Smooth muscle cell (in vitro differentiated cells): ENCODE measurements around the gene RAPGEF3. TPM values are rescaled to one million over a fixed set of nuclear protein-coding genes. Genes with fewer than 3 reads are reported as not detected.

Experiments used
- DNase-seq: peaks from one replicate; lab custom pipeline; 2025; ENCODE audit not compliant: unreplicated experiment; lab: John Stamatoyannopoulos, UW
- H2AFZ ChIP-seq: fragments of 200-600 bp; sonication (generic); 2 replicates; pipeline ENCODE4 v1.6.0; 2016; ENCODE audit warnings: antibody characterized with exemption, low read depth, mild to moderate bottlenecking
- H3F3A ChIP-seq: fragments of 200-600 bp; sonication (generic); 2 replicates; pipeline ENCODE4 v1.6.0; 2017; ENCODE audit warnings: antibody characterized with exemption, low read depth
- H3K27ac ChIP-seq: fragments of 200-600 bp; sonication (generic); 2 replicates; pipeline ENCODE4 v1.5.1; 2016; ENCODE audit warnings: low read depth, mild to moderate bottlenecking
- H3K27me3 ChIP-seq: fragments of 200-600 bp; sonication (generic); 2 replicates; pipeline ENCODE4 v1.6.1; 2016; ENCODE audit warnings: low read depth, mild to moderate bottlenecking
- H3K36me3 ChIP-seq: fragments of 200-600 bp; sonication (generic); 2 replicates; pipeline ENCODE4 v1.5.1; 2016; ENCODE audit warnings: low read depth
- H3K4me1 ChIP-seq: fragments of 200-600 bp; sonication (generic); 2 replicates; pipeline ENCODE4 v1.5.1; 2016; ENCODE audit warnings: low read depth
- H3K4me2 ChIP-seq: fragments of 200-600 bp; sonication (generic); 2 replicates; pipeline ENCODE4 v1.6.0; 2016; ENCODE audit warnings: mild to moderate bottlenecking
- H3K4me3 ChIP-seq: fragments of 200-600 bp; sonication (generic); 2 replicates; pipeline ENCODE4 v1.5.1; 2016; ENCODE audit warnings: mild to moderate bottlenecking
- H3K79me2 ChIP-seq: fragments of 200-600 bp; sonication (generic); 2 replicates; pipeline ENCODE4 v1.6.0; 2016; ENCODE audit warnings: low read depth, mild to moderate bottlenecking
- H3K9ac ChIP-seq: fragments of 200-600 bp; sonication (generic); 2 replicates; pipeline ENCODE4 v1.6.0; 2016; ENCODE audit warnings: low read depth
- H3K9me3 ChIP-seq: fragments of 200-600 bp; sonication (generic); replicated peaks from 2 replicates; pipeline ENCODE4 v1.5.1; 2016; ENCODE audit warnings: low read depth
- H4K20me1 ChIP-seq: fragments of 200-600 bp; sonication (generic); 2 replicates; pipeline ENCODE4 v1.6.0; 2016; ENCODE audit warnings: low read depth
- CTCF ChIP-seq: fragments of 200-600 bp; sonication (generic); IDR thresholded peaks from 2 replicates; pipeline ENCODE4 v1.5.1; 2017; ENCODE audit warnings: borderline replicate concordance, mild to moderate bottlenecking, antibody characterized with exemption; ENCODE audit not compliant: insufficient read depth, poor library complexity, severe bottlenecking
- WGBS: methylation state at CpG from one replicate; pipeline ENCODE4 v1.1.7; 2016; ENCODE audit warnings: low lambda C conversion rate; 5-methylcytosine and 5-hydroxymethylcytosine counted together
- polyA plus RNA-seq: library from polyadenylated mRNA; unstranded; fragments of >200 nt; fragmentation: Nextera tagmentation; extraction: Ambion mirVana; gene quantifications from 2 replicates; pipeline ENCODE4 v1.2.1, GENCODE V29; 2016
- total RNA-seq: library from RNA; depleted of rRNA; stranded (reverse); fragments of >200 nt; gene quantifications from 2 replicates; pipeline ENCODE4 v1.2.3, GENCODE V29; 2014

Gene RAPGEF3
- total and polyA plus RNA-seq, 2 experiments from 2014 or later, result 1.9 to 5.6 TPM

DNA sequence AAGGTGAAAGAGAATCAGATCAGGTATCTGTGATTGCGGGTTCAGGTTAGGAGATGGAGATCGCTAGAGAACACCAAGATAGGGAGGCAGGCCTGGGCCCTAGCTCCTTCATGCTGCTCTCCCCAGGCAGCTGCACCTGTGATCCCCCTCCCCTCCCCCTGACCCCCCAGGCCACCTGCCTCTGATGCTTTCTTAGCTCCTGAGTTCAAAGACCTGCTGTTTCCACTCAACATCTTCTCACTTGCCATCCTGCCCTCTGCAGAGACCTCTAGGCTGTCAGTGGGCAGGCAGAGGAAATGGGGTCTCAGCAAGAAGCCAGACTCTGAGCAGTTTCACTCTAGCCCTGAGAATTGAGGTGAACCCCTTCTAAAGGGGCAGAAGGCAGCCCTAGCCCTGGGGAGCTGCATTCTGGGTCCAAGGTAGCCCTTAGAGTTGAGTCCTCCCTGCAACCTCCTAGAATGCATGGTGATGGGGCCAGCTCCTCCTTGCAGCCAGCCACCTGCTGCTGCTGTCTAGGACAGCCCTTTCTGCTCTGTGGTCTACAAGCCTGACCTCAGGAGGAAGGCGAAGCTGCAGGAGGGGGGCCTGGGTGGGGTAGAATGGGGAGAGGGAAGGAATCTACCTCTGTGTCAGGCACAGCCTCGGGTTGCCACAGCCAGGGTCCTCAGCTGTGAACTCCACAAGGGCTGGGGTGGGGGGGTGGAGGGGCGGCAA lies 8.0 kb upstream of the RAPGEF3 start:
- no peaks in the 10 kb centered on the region for H3K79me2 ChIP-seq
- H4K20me1 ChIP-seq, result no peaks in the 10 kb centered on the region
- H3K27ac ChIP-seq, result no peak overlapping the region
- H3K36me3 ChIP-seq, result no peaks in the 10 kb centered on the region
- DNase-seq, result no peak
- 74% methylated on average over 5 of the region's 5 CpGs for WGBS
- H3K4me3 ChIP-seq, result no peak overlapping the region
- no peak overlapping the region for H3K4me2 ChIP-seq
- H3K27me3 ChIP-seq, result no peaks in the 10 kb centered on the region
- peaks cover 4% of the 10 kb centered on the region for H3K4me1 ChIP-seq
- no peak overlapping the region for H2AFZ ChIP-seq
- H3K9ac ChIP-seq, result no peak overlapping the region
- no peak for TF ChIP-seq CTCF
- no peaks in the 10 kb centered on the region for H3K9me3 ChIP-seq
- H3F3A ChIP-seq, result no peaks in the 10 kb centered on the region

GRCh38 chr12:47763481-47764346 lies 5.0 kb upstream of the RAPGEF3 start:
- Histone ChIP-seq H3K4me3 (no peak overlapping the region), H3K27me3 (no peaks in the 10 kb centered on the region), H3K79me2 (no peaks in the 10 kb centered on the region), H3K9ac (no peak overlapping the region), H3K36me3 (no peaks in the 10 kb centered on the region), H4K20me1 (no peaks in the 10 kb centered on the region), H3K27ac (no peak overlapping the region), H2AFZ (no peak overlapping the region), H3K4me1 (peaks cover 4% of the 10 kb centered on the region), H3K4me2 (no peak overlapping the region), H3F3A (no peaks in the 10 kb centered on the region), H3K9me3 (no peaks in the 10 kb centered on the region)
- no peak for DNase-seq
- WGBS, result 83% methylated on average over 8 of the region's 8 CpGs
- no peak for TF ChIP-seq CTCF

DNA sequence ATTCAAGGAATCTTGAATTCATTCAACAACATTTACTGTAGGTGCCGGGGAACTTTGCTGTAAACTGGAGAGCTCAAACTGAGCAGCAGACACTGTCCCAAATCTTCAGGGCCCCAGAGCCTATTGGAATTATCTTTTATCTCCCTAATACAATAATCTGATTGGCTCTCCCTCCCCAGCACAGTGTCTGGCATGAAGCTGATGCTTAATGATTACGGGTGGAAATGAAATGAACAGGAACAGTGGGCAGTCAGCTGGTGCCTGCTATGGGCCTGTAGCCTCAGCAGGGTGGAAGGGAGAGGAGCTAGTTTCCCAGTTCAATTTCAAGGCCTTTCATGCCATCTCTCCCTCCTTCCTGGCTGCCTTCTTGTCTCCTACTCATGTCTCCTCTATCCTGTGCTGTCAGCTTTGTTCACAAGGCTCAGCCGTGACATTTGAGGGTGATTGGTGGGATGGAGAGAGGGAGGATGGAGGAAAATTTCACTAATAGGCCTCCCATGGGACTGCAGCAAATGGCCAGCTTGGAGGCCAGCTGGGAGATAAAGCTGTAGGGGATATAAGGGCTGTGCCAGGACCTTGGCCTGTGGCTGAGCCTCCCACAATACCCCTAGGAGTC lies 4.3 kb upstream of the RAPGEF3 start:
- Histone ChIP-seq H3K4me3 (no peak overlapping the region), H3K27me3 (no peaks in the 10 kb centered on the region), H2AFZ (no peak overlapping the region), H3K79me2 (no peaks in the 10 kb centered on the region), H3K4me1 (peaks cover 7% of the 10 kb centered on the region), H4K20me1 (no peaks in the 10 kb centered on the region), H3K9ac (no peak overlapping the region), H3K36me3 (no peaks in the 10 kb centered on the region), H3F3A (no peaks in the 10 kb centered on the region), H3K9me3 (no peaks in the 10 kb centered on the region), H3K27ac (no peak overlapping the region), H3K4me2 (no peak overlapping the region)
- TF ChIP-seq CTCF, result no peak
- no peak for DNase-seq
- 59% methylated on average over 3 of the region's 3 CpGs for WGBS
